Activated gamma-delta T cell treated with anti-CD3 and anti-CD28 coated beads, Interleukin-2, amount 50 U/mL, for 16 hours (primary cell): ENCODE results near the gene CLDN25.

Experiments used
- DNase-seq: peaks from one replicate; pipeline ENCODE4 v3.0.0-alpha.2; 2020; ENCODE audit warnings: low read depth

CLDN25 gene

GRCh38 chr11:113808931-113809330 is 29.3 kb downstream of the CLDN25 start:
- DNase-seq: no peak

DNA sequence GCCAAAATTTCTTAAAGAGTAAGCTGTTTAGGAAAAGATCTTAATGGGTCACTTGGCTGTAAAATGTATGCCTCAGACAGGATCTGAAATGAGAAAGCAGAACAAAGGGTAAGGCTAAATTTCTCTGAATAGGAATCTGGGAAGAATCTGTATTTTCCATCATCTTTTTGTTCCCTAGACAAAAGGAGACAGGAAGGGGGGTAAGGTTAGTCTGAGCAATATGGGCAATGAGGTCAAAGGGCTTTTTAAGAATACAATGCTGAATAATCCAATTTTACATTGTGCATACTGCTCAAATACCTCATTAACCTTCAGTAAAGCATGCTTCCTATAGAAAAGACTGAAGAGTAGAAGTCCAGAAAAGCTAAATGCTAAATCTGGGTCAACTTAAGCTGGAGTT is 34.6 kb downstream of the CLDN25 start:
- no peak for DNase-seq

DNA sequence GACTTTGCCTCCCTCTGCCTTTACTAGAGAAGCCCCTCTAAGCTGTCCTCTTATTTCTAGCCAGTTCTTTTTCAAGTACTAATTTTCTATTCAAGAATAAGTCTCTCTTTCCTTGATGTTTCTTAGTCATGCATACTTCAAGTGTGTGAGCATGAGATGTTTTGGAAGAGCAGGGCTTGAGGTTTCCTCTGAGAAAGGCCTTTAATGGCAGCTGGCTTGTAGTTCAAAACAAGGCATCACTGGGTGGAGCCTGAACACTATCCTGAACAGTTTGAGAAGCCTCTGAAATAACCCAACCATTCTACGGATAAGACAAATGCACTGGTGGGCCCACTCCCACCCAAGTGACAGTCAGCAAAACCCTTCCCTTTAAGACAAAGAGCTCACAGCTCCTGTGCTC is 37.6 kb downstream of the CLDN25 start:
- DNase-seq: no peak

DNA sequence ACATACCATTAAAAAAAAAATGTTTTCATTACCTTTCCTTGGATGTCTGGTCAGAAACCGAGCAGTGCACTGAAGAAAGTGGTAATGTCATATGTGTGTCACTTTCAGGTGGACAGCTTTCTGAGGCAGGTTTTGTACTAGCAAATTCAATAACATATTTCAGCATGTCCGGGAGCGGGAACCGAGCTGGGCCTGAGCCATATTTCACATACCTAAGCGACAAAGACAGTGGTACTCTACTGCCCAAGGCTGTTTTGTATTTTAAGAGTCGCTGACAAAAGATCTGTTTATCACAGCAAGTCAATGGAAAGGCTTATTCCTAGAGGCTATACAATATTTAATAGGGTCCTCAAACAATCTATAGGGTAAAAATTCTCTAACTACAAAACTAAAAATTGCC is 38.0 kb downstream of the CLDN25 start:
- DNase-seq: no peak

GRCh38 chr11:113818426-113818825 is 38.8 kb downstream of the CLDN25 start:
- DNase-seq: no peak

- DNase-seq: no peak
These were observed 47.9 kb downstream of the CLDN25 start for GRCh38 chr11:113827477-113827876.

GRCh38 chr11:113828191-113828590 is 48.6 kb downstream of the CLDN25 start:
- DNase-seq: no peak

- DNase-seq: no peak
These were observed 50.2 kb downstream of the CLDN25 start for GRCh38 chr11:113829751-113830150.
